Lung (tissue), 12 donors: ENCODE measurements around the gene FAM174C. TPM values are rescaled to one million over a fixed set of nuclear protein-coding genes. Genes with fewer than 3 reads are reported as not detected.

Source experiments
- ATAC-seq: fragments of 200-7000 bp; cut with Tn5 transposase; one replicate; pipeline ENCODE4 v1.9.1; 2020; ENCODE audit warnings: moderate number of reproducible peaks; ENCODE audit not compliant: insufficient read depth, low FRiP score
- DNase-seq, 3 donors: peaks; one replicate each; pipeline ENCODE4 v3.0.0-alpha.2; 2013 to 2017
- H3K27ac ChIP-seq, 2 donors: one replicate each; pipeline ENCODE4 v1.5.1; 2013; ENCODE audit warnings: mild to moderate bottlenecking in 2 of 2, moderate library complexity in 2 of 2, control low read depth in 1 of 2, inconsistent platforms in 1 of 2, low read depth in 1 of 2, low read length in 1 of 2
- H3K27me3 ChIP-seq, 3 donors: one replicate each; pipeline ENCODE4 v1.5.1; 2013; ENCODE audit warnings: low read length in 2 of 3; ENCODE audit not compliant: control insufficient read depth in 3 of 3, insufficient read depth in 3 of 3
- H3K36me3 ChIP-seq, 4 donors: one replicate each; pipeline ENCODE4 v1.5.1; 2013; ENCODE audit warnings: low read length in 4 of 4, mild to moderate bottlenecking in 1 of 4, moderate library complexity in 1 of 4; ENCODE audit not compliant: control insufficient read depth in 4 of 4, insufficient read depth in 4 of 4
- H3K4me1 ChIP-seq, 5 donors: one replicate each; pipeline ENCODE4 v1.5.1; 2013; ENCODE audit warnings: low read length in 5 of 5, mild to moderate bottlenecking in 2 of 5, moderate library complexity in 1 of 5; ENCODE audit not compliant: control insufficient read depth in 5 of 5, insufficient read depth in 5 of 5
- H3K4me3 ChIP-seq: one replicate; pipeline ENCODE4 v1.5.1; 2013; ENCODE audit warnings: mild to moderate bottlenecking, control low read depth, moderate library complexity
- H3K9ac ChIP-seq, 2 donors: one replicate each; pipeline ENCODE4 v1.5.1; 2013; ENCODE audit warnings: low read length in 2 of 2, control low read depth in 1 of 2; ENCODE audit not compliant: insufficient read depth in 1 of 2
- H3K9me3 ChIP-seq, 4 donors: one replicate each; pipeline ENCODE4 v1.5.1; 2013; ENCODE audit warnings: low read length in 3 of 4, mild to moderate bottlenecking in 1 of 4, moderate library complexity in 1 of 4; ENCODE audit not compliant: control insufficient read depth in 4 of 4, insufficient read depth in 3 of 4
- WGBS, 2 donors: extraction: QIAGEN DNeasy Blood & Tissue Kit; methylation state at CpG; one replicate each; pipeline ENCODE4 v1.1.7; 2013; 5-methylcytosine and 5-hydroxymethylcytosine counted together
- polyA plus RNA-seq, 2 donors: library from polyadenylated mRNA; stranded (reverse); fragments of 200-250 nt; gene quantifications; one replicate each; pipeline ENCODE4 v1.2.1, GENCODE V29; 2013
- total RNA-seq, 2 donors: library from RNA; depleted of rRNA in 1 of 2; stranded (reverse); fragments of >200 nt in 1 of 2; gene quantifications; one replicate each; pipeline ENCODE4 v1.2.1, GENCODE V29; 2014 to 2021
- TF ChIP-seq, protein P1 (sequence below): IDR thresholded peaks from 2 replicates; pipeline ENCODE4 v1.5.1; 2012; ENCODE audit warnings: mild to moderate bottlenecking; ENCODE audit errors: control extremely low read depth, extremely low read depth
- donor health status: control.
- donor health status: control.
- donor health status: Bipolar disorder and iron deficiency.
- donor health status: healthy.
- donor health status: DM: yes; HTN: yes; CAD: no.

Gene FAM174C
- total and polyA plus RNA-seq, 4 donors, result 17.5 to 89.3 (median 69.4) TPM

DNA sequence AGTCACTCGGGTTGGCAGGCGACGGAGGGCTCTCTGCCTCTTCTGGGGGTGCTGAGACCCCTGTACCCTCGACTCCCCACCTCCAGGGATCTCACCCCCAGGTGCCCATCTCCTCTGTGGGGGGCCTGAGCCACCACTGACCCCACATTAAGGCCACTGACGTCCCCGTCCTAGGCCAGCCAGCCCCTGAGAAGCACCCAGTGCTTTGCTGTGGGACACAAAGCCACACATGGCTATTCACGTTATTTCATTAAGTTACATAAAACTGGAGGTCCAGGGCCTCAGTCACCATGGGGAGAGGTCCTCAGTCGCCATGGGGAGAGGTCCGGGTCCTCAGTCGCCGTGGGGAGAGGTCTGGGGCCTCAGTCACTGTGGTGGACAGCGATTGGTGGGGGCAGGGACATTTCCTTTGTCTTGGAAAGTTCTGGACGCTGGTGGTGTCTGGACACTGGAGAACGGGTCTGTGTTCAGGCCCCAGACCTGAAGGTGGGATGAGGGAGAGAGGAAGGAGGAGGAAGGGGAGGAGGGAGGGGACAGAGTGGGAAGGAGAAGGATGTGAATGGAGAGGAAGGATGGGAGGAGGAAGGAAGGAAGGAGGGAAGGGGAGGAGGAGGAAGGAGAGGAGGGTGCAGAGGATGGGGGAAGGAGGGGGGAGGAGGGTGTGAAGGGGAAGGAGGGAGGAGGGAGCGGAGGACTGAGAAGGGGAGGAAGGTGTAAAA, 6.4 kb downstream of the FAM174C start:
- Histone ChIP-seq H3K9me3 (no peaks in the 10 kb centered on the region), H3K36me3 (peaks cover 0 to 11% (median 2%) of the 10 kb centered on the region in 4 donors), H3K27ac (no peak overlapping the region), H3K4me3 (no peak overlapping the region), H3K9ac (no peak overlapping the region), H3K27me3 (peaks cover 0 to 14% (median 4%) of the 10 kb centered on the region in 3 donors), H3K4me1 (peaks cover 0 to 7% (median 0%) of the 10 kb centered on the region in 5 donors)
- no peak for ATAC-seq
- TF ChIP-seq, protein P1, sequence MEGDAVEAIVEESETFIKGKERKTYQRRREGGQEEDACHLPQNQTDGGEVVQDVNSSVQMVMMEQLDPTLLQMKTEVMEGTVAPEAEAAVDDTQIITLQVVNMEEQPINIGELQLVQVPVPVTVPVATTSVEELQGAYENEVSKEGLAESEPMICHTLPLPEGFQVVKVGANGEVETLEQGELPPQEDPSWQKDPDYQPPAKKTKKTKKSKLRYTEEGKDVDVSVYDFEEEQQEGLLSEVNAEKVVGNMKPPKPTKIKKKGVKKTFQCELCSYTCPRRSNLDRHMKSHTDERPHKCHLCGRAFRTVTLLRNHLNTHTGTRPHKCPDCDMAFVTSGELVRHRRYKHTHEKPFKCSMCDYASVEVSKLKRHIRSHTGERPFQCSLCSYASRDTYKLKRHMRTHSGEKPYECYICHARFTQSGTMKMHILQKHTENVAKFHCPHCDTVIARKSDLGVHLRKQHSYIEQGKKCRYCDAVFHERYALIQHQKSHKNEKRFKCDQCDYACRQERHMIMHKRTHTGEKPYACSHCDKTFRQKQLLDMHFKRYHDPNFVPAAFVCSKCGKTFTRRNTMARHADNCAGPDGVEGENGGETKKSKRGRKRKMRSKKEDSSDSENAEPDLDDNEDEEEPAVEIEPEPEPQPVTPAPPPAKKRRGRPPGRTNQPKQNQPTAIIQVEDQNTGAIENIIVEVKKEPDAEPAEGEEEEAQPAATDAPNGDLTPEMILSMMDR, result no peak
- 68 to 69% methylated on average over 13 to 15 of the region's 15 CpGs for WGBS, 2 donors
- no peak for DNase-seq

DNA sequence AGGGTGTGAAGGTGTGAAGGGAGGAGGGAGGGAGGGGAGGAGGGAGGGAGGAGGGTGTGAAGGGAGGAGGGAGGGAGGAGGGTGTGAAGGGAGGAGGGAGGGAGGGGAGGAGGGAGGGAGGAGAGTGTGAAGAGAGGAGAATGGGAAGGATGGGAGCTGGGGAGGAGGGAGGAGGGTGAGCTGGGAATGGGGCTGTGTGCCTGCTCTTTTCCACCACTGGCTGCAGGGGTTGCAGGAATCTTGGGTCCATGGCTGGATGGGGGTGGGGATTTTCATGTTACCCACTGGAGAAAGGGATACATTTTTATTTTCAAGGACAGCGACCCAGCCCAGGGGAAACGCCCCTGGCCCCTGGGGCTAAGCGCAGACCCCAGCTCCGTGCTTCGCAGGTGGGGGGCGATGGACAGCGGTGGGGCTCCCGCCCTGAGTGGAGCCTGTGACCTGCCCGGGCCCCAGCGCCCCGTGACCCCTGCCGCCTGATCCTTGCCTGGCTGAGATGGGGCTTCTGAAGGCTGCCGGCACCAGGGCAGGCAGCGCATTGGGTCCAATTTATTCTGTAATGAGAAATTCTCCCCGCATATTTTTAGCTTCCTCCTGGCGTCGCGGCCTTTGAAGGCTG, 7.4 kb downstream of the FAM174C start:
- Histone ChIP-seq H3K36me3 (peaks cover 0 to 11% (median 2%) of the 10 kb centered on the region in 4 donors), H3K4me1 (peaks cover 0 to 15% (median 0%) of the 10 kb centered on the region in 5 donors), H3K9ac (no peak overlapping the region), H3K27me3 (peaks cover 0 to 17% (median 4%) of the 10 kb centered on the region in 3 donors), H3K27ac (no peak overlapping the region), H3K9me3 (peaks cover 0 to 1% (median 0%) of the 10 kb centered on the region in 4 donors), H3K4me3 (no peak overlapping the region)
- 78 to 89% methylated on average over 18 of the region's 18 CpGs for WGBS, 2 donors
- TF ChIP-seq, protein P1, result no peak
- DNase-seq (no peak), ATAC-seq (no peak)

DNA sequence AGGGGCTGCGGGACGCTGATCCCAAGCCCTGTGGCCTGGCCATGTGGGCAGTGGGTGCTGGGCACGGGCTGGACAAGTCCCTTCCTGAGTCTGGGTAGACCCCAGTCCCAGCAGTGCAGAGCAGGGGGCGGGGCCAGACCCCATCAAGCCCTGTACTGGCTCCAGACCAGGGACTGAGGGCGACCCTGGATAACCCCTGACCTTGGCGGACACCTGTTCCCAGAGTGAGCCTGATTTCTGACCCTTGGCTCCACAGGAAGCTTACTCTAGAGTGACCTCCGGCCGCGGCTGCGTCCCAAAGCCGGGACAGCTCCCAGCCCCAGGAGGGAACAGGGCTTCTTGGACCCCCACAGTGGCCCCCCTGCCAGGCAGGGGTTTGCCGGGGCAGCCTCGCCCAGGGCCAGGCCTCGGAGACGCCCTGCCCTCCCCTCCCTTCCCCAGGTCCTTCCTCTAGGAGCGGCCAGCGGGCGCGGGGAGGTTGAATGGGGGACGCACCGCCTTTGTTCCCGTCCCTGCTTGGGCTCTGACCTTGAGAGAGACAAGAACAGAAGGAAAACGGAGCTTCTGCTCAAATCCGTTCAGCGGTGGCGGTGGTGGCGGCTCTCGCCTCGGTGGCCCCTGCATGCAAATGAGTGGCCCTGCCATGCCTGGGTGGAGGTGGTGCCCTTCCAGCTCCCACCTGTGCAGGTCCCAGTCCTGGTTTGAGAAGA, 8.0 kb downstream of the FAM174C start:
- Histone ChIP-seq H3K27ac (no peak overlapping the region), H3K4me3 (no peak overlapping the region), H3K36me3 (peaks cover 0 to 11% (median 2%) of the 10 kb centered on the region in 4 donors), H3K4me1 (peaks cover 0 to 15% (median 0%) of the 10 kb centered on the region in 5 donors), H3K9ac (no peak overlapping the region), H3K27me3 (peaks cover 0 to 17% (median 4%) of the 10 kb centered on the region in 3 donors), H3K9me3 (peaks cover 0 to 1% (median 0%) of the 10 kb centered on the region in 4 donors)
- ATAC-seq (no peak), DNase-seq (no peak)
- TF ChIP-seq, protein P1, result no peak
- WGBS, 2 donors, result 58 to 76% methylated on average over 25 to 29 of the region's 29 CpGs
